K562 (cell line): Measurements from ENCODE around the gene MAD1L1. TPM values are rescaled to one million over a fixed set of nuclear protein-coding genes. Genes with fewer than 3 reads are reported as not detected.

Experiments
- BACH1 ChIP-seq: fragments of 200-800 bp; sonication (Bioruptor generic); IDR thresholded peaks from 2 replicates; pipeline ENCODE4 v1.6.1; 2016; ENCODE audit warnings: missing genetic modification characterization, missing compliant biosample characterization
- CHAMP1 ChIP-seq: fragments of 450-650 bp; IDR thresholded peaks from 2 replicates; pipeline ENCODE4 v1.6.1; 2016; ENCODE audit warnings: mild to moderate bottlenecking
- CHD2 ChIP-seq: IDR thresholded peaks from 2 replicates; pipeline ENCODE4 v1.6.1; 2011; ENCODE audit warnings: low read depth, low read length
- FOXA1 ChIP-seq: fragments of 450-650 bp; IDR thresholded peaks from 2 replicates; pipeline ENCODE4 v1.6.1; 2016; ENCODE audit warnings: mild to moderate bottlenecking, borderline replicate concordance
- NFXL1 ChIP-seq: fragments of 450-650 bp; formaldehyde crosslinking; IDR thresholded peaks from 2 replicates; pipeline ENCODE4 v1.4.0; 2021; ENCODE audit warnings: mild to moderate bottlenecking
- RBM39 ChIP-seq: fragments of 200-400 bp; formaldehyde crosslinking; optimal IDR thresholded peaks from 2 replicates; pipeline ENCODE3; 2018; ENCODE audit warnings: low read depth, low read length
- TGIF2 ChIP-seq: sonication (generic); formaldehyde crosslinking; IDR thresholded peaks from 2 replicates; pipeline ENCODE4 v1.8.1; 2022; ENCODE audit warnings: mild to moderate bottlenecking, missing genetic modification reagents, moderate library complexity
- TSHZ1 ChIP-seq: fragments of 250-450 bp; sonication (Bioruptor Pico); IDR thresholded peaks from 2 replicates; pipeline ENCODE4 v1.4.0; 2020; ENCODE audit warnings: mild to moderate bottlenecking, moderate library complexity
- ZKSCAN1 ChIP-seq: fragments of 150-350 bp; IDR thresholded peaks from 2 replicates; pipeline ENCODE4 v1.6.1; 2016; ENCODE audit warnings: low read depth, low read length
- ZNF407 ChIP-seq: fragments of 450-650 bp; IDR thresholded peaks from 2 replicates; pipeline ENCODE4 v1.6.1; 2016; ENCODE audit warnings: low read depth
- ZNF76 ChIP-seq: fragments of 250-450 bp; sonication (Bioruptor Pico); IDR thresholded peaks from 2 replicates; pipeline ENCODE4 v1.4.0; 2020; ENCODE audit warnings: mild to moderate bottlenecking, moderate library complexity, borderline replicate concordance
- polyA plus RNA-seq, 8 experiments: library from polyadenylated mRNA; depleted of rRNA in 4 of 8; stranded (reverse) in 5 of 8; unstranded in 3 of 8; fragments of >200 nt; fragmentation: Nextera tagmentation in 2 of 8; fragmentation: Illumina TruSeq in 1 of 8; extraction: Ambion mirVana in 2 of 8; extraction: Trizol in 1 of 8; gene quantifications; 2 replicates each; pipeline versions ENCODE4 v1.2.1 to v1.2.3, GENCODE V29; 2011 to 2014; ENCODE audit warnings: inconsistent platforms in 1 of 8, missing spikeins in 1 of 8
- total RNA-seq, 7 experiments: library from RNA; depleted of rRNA in 6 of 7; stranded (reverse); fragments of >200 nt in 6 of 7; fragmentation: Illumina TruSeq in 2 of 7; extraction: Trizol in 2 of 7; gene quantifications; 2 replicates each; pipeline versions ENCODE4 v1.2.1 to v1.2.3, GENCODE V29; 2011 to 2021; ENCODE audit warnings: low replicate concordance in 1 of 7
- TF ChIP-seq, protein P1 (sequence below): fragments of 450-650 bp; formaldehyde crosslinking; IDR thresholded peaks from 2 replicates; pipeline ENCODE4 v1.4.0; 2020; ENCODE audit warnings: mild to moderate bottlenecking

The MAD1L1 gene
- total and polyA plus RNA-seq, 9 of the 15 experiments (the other 6 are each of a cell fraction or from before 2014, with no cell fraction given): 1.7 to 89.7 (median 18.0) TPM

DNA sequence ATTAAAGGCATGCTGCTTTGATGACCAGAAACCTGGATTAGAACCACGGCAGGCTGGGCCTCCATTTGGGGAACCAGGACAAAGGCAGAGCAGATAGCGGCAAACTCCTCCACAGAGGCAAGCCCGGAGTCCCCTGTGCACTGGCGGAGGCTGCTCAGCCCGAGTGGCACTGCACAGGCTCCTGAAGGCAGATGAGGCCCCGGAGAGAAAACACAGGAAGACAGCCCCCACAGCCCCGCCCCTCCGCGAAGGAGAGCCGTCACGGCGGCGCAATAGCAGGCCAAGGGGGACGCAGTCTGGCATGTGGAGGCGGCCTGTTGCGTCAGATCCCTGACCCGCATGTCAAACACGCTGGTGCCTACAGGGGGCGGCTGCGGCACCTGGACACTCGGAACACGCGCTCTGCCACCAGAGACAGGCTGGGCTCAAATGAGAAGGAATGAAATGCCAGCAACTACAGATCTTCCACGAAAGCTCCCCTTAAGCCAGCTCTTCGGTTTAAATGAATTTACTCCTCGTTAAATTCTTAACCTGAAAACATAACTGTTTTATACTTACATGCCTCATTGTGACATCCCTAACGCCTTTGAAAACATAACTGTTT, 128.5 kb downstream of the MAD1L1 start (continued):
- no peak for TF ChIP-seq CHAMP1
- 0 out of 2 replicates have a peak, but pooled peaks have one; percentile 31 for TF ChIP-seq BACH1 (tag)
- TF ChIP-seq CHD2: 0 out of 2 replicates have a peak, but pooled peaks have one; percentile 18
- TF ChIP-seq ZNF407: no peak
- TF ChIP-seq FOXA1: no peak
- 0 out of 2 replicates have a peak, but pooled peaks have one; percentile 50 for TF ChIP-seq ZKSCAN1
- no peak for TF ChIP-seq TGIF2 (CRISPR knock-in tag)
- TF ChIP-seq TSHZ1 (CRISPR knock-in tag): no peak
- TF ChIP-seq, protein P1, sequence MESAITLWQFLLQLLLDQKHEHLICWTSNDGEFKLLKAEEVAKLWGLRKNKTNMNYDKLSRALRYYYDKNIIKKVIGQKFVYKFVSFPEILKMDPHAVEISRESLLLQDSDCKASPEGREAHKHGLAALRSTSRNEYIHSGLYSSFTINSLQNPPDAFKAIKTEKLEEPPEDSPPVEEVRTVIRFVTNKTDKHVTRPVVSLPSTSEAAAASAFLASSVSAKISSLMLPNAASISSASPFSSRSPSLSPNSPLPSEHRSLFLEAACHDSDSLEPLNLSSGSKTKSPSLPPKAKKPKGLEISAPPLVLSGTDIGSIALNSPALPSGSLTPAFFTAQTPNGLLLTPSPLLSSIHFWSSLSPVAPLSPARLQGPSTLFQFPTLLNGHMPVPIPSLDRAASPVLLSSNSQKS (CRISPR knock-in tag): no peak
- TF ChIP-seq RBM39: no peak
- 0 out of 2 replicates have a peak, but pooled peaks have one; percentile 57 for TF ChIP-seq ZNF76 (CRISPR knock-in tag)
- TF ChIP-seq NFXL1 (CRISPR knock-in tag): no peak
